Kasumi-1 (cell line): ENCODE measurements around the gene ABHD16A.

ENCODE experiments used
- DNase-seq, 2 experiments: peaks; one replicate each; lab custom pipeline; 2025; lab: John Stamatoyannopoulos, UW

ABHD16A gene

DNA sequence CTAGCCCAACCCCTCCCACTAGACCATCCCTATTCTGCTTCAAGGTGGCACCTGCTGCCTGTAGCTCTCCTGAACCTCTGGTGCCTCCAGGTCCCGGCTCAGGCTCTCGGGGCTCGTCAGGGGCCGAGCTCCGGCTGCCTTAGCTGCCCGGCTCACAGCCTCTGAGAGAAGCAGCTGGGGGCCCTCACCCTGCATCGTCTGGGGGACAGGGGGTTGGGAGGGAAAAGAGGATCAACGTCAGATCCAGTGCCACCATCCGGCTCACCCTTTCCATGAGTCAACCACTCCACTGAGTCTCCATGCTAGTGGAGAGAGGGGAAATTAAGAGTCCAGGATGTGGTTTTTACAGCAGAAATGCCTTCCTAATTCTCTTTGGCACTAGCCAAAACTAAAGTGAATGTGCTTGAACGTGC lies 63.7 kb downstream of the ABHD16A start:
- DNase-seq: peak in 1 of 2 experiments; percentile 30

DNA sequence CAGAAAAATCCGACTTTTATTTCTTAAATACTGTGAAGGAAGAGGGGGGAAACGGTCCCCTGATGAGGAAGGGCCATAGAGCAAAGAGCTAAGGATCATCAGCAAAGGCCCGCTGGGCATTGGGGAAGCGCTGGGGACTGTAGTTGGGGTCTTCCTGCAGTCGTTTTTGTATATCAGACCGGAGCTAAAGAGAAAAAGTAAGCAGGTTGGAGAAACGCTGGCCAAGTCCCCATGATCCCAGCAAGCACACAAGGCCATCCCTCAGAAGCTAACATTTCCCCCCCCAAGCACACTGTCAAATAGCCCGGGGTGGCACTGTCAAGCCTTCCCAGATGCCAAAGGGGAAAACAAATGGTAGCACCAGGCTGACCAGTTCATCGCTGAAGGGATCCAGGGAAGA lies 64.1 kb downstream of the ABHD16A start:
- no peak for DNase-seq
